ENCODE data around the gene NEU1.
"Not testable (repeated sequence)": the region's sequence is repeated elsewhere in the genome, so short reads cannot be mapped to it uniquely, and the experiment has no call there.

Gene NEU1

GRCh38 chr6:31825553-31825952, 37.1 kb downstream of the NEU1 start:
- H2BK120ac ChIP-seq (ENCODE audit: low read depth, low read length), result no peak overlapping the region
- H3K4me3 ChIP-seq (ENCODE audit: insufficient read depth in 1 of 2, low read depth in 1 of 2, low read length in 2 of 2), result no peak overlapping the region
- no peaks in the 10 kb centered on the region for H3K36me3 ChIP-seq (ENCODE audit: control insufficient read depth in 1 of 2, insufficient read depth in 2 of 2, low read depth in 1 of 2, low read length in 2 of 2)
- no peaks in the 10 kb centered on the region for H3K27me3 ChIP-seq (ENCODE audit: control insufficient read depth in 1 of 2, insufficient read depth in 1 of 2, low read length in 2 of 2)
- peak; percentile 32 for DNase-seq
- no peak overlapping the region for H2BK5ac ChIP-seq (ENCODE audit: low read depth, low read length, poor library complexity, severe bottlenecking)
- H2AFZ ChIP-seq (ENCODE audit: low read depth, low read length), result no peak overlapping the region
- H4K8ac ChIP-seq (ENCODE audit: low read length), result no peak overlapping the region
- H3K14ac ChIP-seq (ENCODE audit: low read length in 2 of 2), result no peak overlapping the region
- no peak overlapping the region for H3K27ac ChIP-seq (ENCODE audit: low read length, poor library complexity, severe bottlenecking)
- H2BK12ac ChIP-seq (ENCODE audit: low read length in 2 of 2), result no peak overlapping the region
- H3K79me1 ChIP-seq (replicated peaks; ENCODE audit: low read length, poor library complexity, severe bottlenecking), result peaks cover 4% of the 10 kb centered on the region
- WGBS, result 81% methylated on average over 2 of the region's 4 CpGs
- no peak overlapping the region for H4K91ac ChIP-seq (ENCODE audit: low read length)
- H3K4ac ChIP-seq (ENCODE audit: low read depth in 1 of 2, low read length in 2 of 2), result no peak overlapping the region
- peaks cover 11% of the 10 kb centered on the region for H3K4me1 ChIP-seq (ENCODE audit: control insufficient read depth, insufficient read depth, low read depth, low read length)
- no peak overlapping the region for H2BK15ac ChIP-seq (ENCODE audit: low read depth, poor library complexity, severe bottlenecking)
- no peaks in the 10 kb centered on the region for H3K9me3 ChIP-seq (ENCODE audit: control insufficient read depth, low read length)
- no peak overlapping the region for H2AK5ac ChIP-seq (ENCODE audit: low read length, severe bottlenecking)
- H3K9ac ChIP-seq (ENCODE audit: low read length), result no peak overlapping the region
- H3K23ac ChIP-seq (ENCODE audit: low read length in 2 of 2), result no peak overlapping the region
- no peak overlapping the region for H3K18ac ChIP-seq (ENCODE audit: low read depth in 1 of 2, low read length in 2 of 2)
- no peak overlapping the region for H3K4me2 ChIP-seq (ENCODE audit: low read length, poor library complexity, severe bottlenecking)

GRCh38 chr6:31823592-31824196, 38.9 kb downstream of the NEU1 start:
- not testable (repeated sequence) for H2BK5ac ChIP-seq (ENCODE audit: low read depth, low read length, poor library complexity, severe bottlenecking); H3K14ac ChIP-seq (ENCODE audit: low read length in 2 of 2); H3K27ac ChIP-seq (ENCODE audit: low read length, poor library complexity, severe bottlenecking); H3K4me2 ChIP-seq (ENCODE audit: low read length, poor library complexity, severe bottlenecking); H3K9ac ChIP-seq (ENCODE audit: low read length); DNase-seq; H3K23ac ChIP-seq (ENCODE audit: low read length in 2 of 2); H3K4me3 ChIP-seq (ENCODE audit: insufficient read depth in 1 of 2, low read depth in 1 of 2, low read length in 2 of 2); H2BK12ac ChIP-seq (ENCODE audit: low read length in 2 of 2); H3K36me3 ChIP-seq (ENCODE audit: control insufficient read depth in 1 of 2, insufficient read depth in 2 of 2, low read depth in 1 of 2, low read length in 2 of 2); H3K4ac ChIP-seq (ENCODE audit: low read depth in 1 of 2, low read length in 2 of 2); H3K79me1 ChIP-seq (replicated peaks; ENCODE audit: low read length, poor library complexity, severe bottlenecking); H3K18ac ChIP-seq (ENCODE audit: low read depth in 1 of 2, low read length in 2 of 2); H4K8ac ChIP-seq (ENCODE audit: low read length); H2AFZ ChIP-seq (ENCODE audit: low read depth, low read length); H3K27me3 ChIP-seq (ENCODE audit: control insufficient read depth in 1 of 2, insufficient read depth in 1 of 2, low read length in 2 of 2); H4K91ac ChIP-seq (ENCODE audit: low read length); H2BK120ac ChIP-seq (ENCODE audit: low read depth, low read length); H3K9me3 ChIP-seq (ENCODE audit: control insufficient read depth, low read length); H2BK15ac ChIP-seq (ENCODE audit: low read depth, poor library complexity, severe bottlenecking)
- H3K4me1 ChIP-seq (ENCODE audit: control insufficient read depth, insufficient read depth, low read depth, low read length), result peaks cover 14% of the 10 kb centered on the region
- peak overlapping the region; percentile 53 for H2AK5ac ChIP-seq (ENCODE audit: low read length, severe bottlenecking)
- 97% methylated on average over 4 of the region's 9 CpGs for WGBS

- 2% methylated on average over 18 of the region's 25 CpGs for WGBS
- peak overlapping the region; percentile 45 for H2AK5ac ChIP-seq (ENCODE audit: low read length, severe bottlenecking)
Measured at GRCh38 chr6:31822036-31822821, 40.4 kb downstream of the NEU1 start.

More at GRCh38 chr6:31822036-31822821, 40.4 kb downstream of the NEU1 start:
- Histone ChIP-seq H3K14ac (ENCODE audit: low read length in 2 of 2) (peak overlapping the region in 1 of 2 experiments; percentile 68), H2BK5ac (ENCODE audit: low read depth, low read length, poor library complexity, severe bottlenecking) (no peak overlapping the region), H3K9ac (ENCODE audit: low read length) (peak overlapping the region; percentile 97), H2BK120ac (ENCODE audit: low read depth, low read length) (peak overlapping the region; percentile 64), H2AFZ (ENCODE audit: low read depth, low read length) (no peak overlapping the region), H3K23ac (ENCODE audit: low read length in 2 of 2) (peak overlapping the region in 1 of 2 experiments; percentile 70), H3K9me3 (ENCODE audit: control insufficient read depth, low read length) (no peaks in the 10 kb centered on the region), H3K79me1 (replicated peaks; ENCODE audit: low read length, poor library complexity, severe bottlenecking) (peaks cover 6% of the 10 kb centered on the region), H2BK15ac (ENCODE audit: low read depth, poor library complexity, severe bottlenecking) (peak overlapping the region; percentile 65), H4K8ac (ENCODE audit: low read length) (peak overlapping the region; percentile 81), H3K4me3 (ENCODE audit: insufficient read depth in 1 of 2, low read depth in 1 of 2, low read length in 2 of 2) (peak overlapping the region; percentile 58 to 84), H3K36me3 (ENCODE audit: control insufficient read depth in 1 of 2, insufficient read depth in 2 of 2, low read depth in 1 of 2, low read length in 2 of 2) (no peaks in the 10 kb centered on the region), H4K91ac (ENCODE audit: low read length) (peak overlapping the region; percentile 70), H2BK12ac (ENCODE audit: low read length in 2 of 2) (peak overlapping the region in 1 of 2 experiments; percentile 55), H3K18ac (ENCODE audit: low read depth in 1 of 2, low read length in 2 of 2) (peak overlapping the region; percentile 87 to 92), H3K4ac (ENCODE audit: low read depth in 1 of 2, low read length in 2 of 2) (peak overlapping the region; percentile 59 to 95), H3K27me3 (ENCODE audit: control insufficient read depth in 1 of 2, insufficient read depth in 1 of 2, low read length in 2 of 2) (no peaks in the 10 kb centered on the region), H3K4me1 (ENCODE audit: control insufficient read depth, insufficient read depth, low read depth, low read length) (peaks cover 19% of the 10 kb centered on the region), H3K4me2 (ENCODE audit: low read length, poor library complexity, severe bottlenecking) (peak overlapping the region; percentile 76), H3K27ac (ENCODE audit: low read length, poor library complexity, severe bottlenecking) (peak overlapping the region; percentile 86)
- DNase-seq, result peak; percentile 89
